Bronchial epithelial cell (primary cell): ENCODE results near the gene IRF7. TPM values are rescaled to one million over a fixed set of nuclear protein-coding genes. Genes with fewer than 3 reads are reported as not detected.
"Not testable (repeated sequence)": the region's sequence is repeated elsewhere in the genome, so short reads cannot be mapped to it uniquely, and the experiment has no call there.

ENCODE experiments used
- DNase-seq: peaks from one replicate; pipeline ENCODE4 v3.0.0-alpha.2; 2010; ENCODE audit warnings: low read depth
- FAIRE-seq: peaks from 2 replicates; lab custom pipeline; 2011; peaks lifted over from hg19 to GRCh38; lab: Jason Lieb, UNC
- H3K27me3 ChIP-seq: 2 replicates; pipeline ENCODE4 v1.5.1; 2011; ENCODE audit warnings: low read length; ENCODE audit not compliant: control insufficient read depth, insufficient read depth
- H3K36me3 ChIP-seq: 2 replicates; pipeline ENCODE4 v1.5.1; 2011; ENCODE audit warnings: low read length; ENCODE audit not compliant: control insufficient read depth, insufficient read depth
- H3K4me3 ChIP-seq: 2 replicates; pipeline ENCODE4 v1.5.1; 2011; ENCODE audit warnings: mild to moderate bottlenecking, low read depth, low read length, control low read depth
- total RNA-seq: library from RNA; depleted of rRNA; stranded (reverse); fragments of >200 nt; gene quantifications from 2 replicates; pipeline ENCODE4 v1.2.1, GENCODE V29; 2014
- TF ChIP-seq, protein P1 (sequence below): IDR thresholded peaks from 2 replicates; pipeline ENCODE4 v1.5.1; 2011; ENCODE audit warnings: mild to moderate bottlenecking, moderate library complexity, low read length, control low read depth, inconsistent platforms; ENCODE audit not compliant: insufficient read depth, severe bottlenecking

The IRF7 gene
- total RNA-seq, 1 donor from 2014 or later: 15.3 TPM

DNA sequence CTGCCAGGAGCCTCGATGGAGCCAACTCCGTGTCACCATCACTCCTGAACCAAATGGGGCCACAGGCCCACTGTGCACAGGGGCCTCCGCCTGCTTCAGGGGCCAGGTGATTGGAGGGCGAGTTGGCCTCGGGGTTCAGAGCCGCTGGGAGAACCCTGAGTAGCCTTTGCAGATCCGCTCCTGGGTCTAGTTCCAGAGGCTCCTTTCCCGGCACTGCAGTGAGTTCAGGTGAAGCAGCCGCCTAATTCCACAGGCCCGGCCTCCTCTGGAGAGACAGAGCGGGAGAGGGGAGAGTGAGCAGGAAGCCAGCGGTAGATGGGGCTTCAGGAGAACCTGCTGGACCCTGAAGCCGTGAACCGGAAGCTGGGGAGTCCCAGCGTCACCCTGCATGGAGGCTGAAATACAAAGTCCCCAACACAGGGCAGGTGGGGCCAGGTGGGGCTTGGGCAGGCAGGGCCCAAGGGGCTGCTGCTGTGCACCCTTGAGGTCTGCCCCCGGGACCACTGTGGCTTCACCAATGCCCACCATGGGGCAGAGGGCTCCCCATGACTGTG lies 43.9 kb upstream of the IRF7 start:
- FAIRE-seq (no peak), DNase-seq (no peak)
- TF ChIP-seq, protein P1, sequence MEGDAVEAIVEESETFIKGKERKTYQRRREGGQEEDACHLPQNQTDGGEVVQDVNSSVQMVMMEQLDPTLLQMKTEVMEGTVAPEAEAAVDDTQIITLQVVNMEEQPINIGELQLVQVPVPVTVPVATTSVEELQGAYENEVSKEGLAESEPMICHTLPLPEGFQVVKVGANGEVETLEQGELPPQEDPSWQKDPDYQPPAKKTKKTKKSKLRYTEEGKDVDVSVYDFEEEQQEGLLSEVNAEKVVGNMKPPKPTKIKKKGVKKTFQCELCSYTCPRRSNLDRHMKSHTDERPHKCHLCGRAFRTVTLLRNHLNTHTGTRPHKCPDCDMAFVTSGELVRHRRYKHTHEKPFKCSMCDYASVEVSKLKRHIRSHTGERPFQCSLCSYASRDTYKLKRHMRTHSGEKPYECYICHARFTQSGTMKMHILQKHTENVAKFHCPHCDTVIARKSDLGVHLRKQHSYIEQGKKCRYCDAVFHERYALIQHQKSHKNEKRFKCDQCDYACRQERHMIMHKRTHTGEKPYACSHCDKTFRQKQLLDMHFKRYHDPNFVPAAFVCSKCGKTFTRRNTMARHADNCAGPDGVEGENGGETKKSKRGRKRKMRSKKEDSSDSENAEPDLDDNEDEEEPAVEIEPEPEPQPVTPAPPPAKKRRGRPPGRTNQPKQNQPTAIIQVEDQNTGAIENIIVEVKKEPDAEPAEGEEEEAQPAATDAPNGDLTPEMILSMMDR: no peak
- Histone ChIP-seq H3K27me3 (no peaks in the 10 kb centered on the region), H3K4me3 (no peak overlapping the region), H3K36me3 (peaks cover 16% of the 10 kb centered on the region)

DNA sequence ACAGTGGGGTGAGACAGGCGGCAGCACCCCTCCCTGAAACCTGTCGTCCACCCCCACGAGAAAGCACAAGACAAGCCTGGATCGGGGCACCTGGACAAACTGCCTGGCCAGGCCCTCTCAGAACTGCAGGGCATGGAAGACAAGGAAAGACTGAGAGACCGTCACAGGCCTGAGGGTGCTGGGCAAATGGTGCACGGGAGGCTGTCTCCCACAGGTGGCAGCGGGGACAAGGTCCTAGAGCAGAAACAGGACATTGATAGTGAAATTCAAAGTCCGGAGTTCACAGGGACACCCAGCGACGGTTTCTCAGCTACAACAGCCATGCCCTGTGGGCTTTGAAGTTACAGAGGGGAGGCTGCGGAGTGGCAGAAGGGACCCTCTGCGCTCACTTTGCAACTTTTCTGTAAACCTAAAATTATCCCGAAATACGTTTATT lies 42.0 kb upstream of the IRF7 start:
- FAIRE-seq (no peak), DNase-seq (no peak)
- TF ChIP-seq, protein P1: no peak
- Histone ChIP-seq H3K36me3 (peaks cover 20% of the 10 kb centered on the region), H3K27me3 (no peaks in the 10 kb centered on the region), H3K4me3 (no peak overlapping the region)

DNA sequence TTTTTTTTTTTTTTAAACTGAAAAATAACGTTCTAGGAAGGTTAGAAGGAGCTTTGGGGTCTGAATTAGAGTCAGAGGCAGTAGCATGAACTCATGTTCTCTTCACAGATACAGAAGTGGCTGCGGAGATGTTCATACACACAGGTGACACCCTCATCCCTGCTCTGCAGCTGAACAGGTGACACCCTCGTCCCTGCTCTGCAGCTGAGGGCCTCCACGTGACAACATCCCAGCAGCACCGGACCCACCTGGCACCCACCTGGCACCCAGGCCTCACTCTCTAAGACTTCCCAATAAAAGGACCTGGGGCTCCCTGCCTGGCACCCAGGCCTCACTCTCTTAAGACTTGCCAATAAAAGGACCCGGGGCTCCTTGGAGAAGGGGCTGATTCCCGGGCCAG lies 41.1 kb upstream of the IRF7 start:
- DNase-seq (no peak), FAIRE-seq (no peak)
- no peak overlapping the region for H3K4me3 ChIP-seq
- TF ChIP-seq, protein P1: no peak
- H3K27me3 ChIP-seq: no peaks in the 10 kb centered on the region
- H3K36me3 ChIP-seq: peaks cover 16% of the 10 kb centered on the region

DNA sequence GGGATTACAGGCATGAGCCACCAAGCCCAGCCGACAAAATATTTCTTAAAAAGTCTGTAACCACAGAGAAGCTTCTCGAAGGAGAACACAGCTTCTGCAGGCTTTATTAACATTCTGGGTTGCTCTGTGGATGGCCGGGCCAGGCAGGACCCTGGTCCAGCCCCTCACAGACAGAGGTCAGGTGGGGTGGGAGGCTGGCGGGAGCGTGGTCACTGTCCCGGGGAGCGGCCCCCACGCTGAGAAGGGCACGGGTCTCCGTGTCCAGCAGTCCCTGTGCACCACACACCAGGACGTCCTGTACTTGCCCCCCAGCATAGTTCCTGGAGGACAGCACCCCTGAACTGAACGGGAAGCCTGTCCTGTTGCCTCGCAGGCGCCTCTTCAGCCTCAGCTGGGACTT lies 40.7 kb upstream of the IRF7 start:
- peaks cover 14% of the 10 kb centered on the region for H3K36me3 ChIP-seq
- no peak for DNase-seq

DNA sequence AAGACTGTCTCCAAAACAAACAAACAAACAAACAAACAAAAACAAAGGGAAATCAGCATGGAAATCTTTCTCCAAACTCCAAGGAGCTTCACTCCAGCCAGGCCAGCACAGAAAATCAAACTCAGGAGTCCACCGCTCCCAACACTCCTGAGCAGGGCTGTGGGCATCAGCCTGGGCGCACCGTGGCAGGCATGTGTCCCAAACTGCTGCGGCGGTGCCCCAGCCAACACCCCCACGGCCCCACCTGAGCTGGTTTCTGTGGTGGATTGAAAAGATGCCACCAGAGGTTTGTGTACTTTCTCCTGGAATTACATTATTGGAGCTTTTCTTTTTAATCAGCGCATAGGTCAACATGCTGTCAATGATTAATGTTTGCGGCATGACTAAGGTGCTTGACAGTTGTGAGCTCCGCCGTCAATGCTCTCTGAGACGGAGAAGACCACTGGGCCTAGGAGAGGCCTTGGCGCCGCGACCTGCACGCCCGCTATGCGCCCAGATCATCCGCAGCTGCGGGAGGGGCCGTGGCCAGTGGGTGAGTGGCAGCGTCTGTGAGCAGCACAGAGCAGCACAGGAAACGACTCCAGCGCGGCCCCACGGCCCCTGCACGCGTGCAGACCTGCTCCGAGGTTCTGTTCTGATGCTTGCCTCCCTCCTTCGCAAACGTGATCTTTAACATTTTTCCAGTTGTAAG lies 39.4 kb upstream of the IRF7 start:
- DNase-seq: peak; percentile 46
- TF ChIP-seq, protein P1: no peak
- Histone ChIP-seq H3K4me3 (no peak overlapping the region), H3K27me3 (no peaks in the 10 kb centered on the region), H3K36me3 (peaks cover 9% of the 10 kb centered on the region)
- no peak for FAIRE-seq

More for the DNA sequence above, 40.7 kb upstream of the IRF7 start:
- no peak for FAIRE-seq
- Histone ChIP-seq H3K27me3 (no peaks in the 10 kb centered on the region), H3K4me3 (no peak overlapping the region)
- TF ChIP-seq, protein P1: no peak

DNA sequence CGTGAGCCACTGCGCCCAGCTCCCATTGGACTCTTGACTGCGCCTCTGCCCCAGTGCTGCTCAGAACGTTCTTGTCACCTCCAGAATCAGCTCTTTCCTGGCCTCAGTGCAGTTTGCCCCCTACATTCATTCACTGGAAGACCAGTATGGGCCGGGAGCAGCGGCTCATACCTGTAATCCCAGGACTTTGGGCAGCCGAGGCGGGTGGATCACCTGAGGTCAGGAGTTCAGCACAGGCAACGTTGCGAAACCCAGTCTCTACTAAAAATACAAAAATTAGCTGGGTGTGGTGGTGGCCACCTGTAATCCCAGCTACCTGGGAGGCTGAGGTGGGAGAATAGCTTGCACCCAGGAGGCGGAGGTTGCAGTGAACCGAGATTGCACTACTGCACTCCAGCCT lies 38.7 kb upstream of the IRF7 start:
- DNase-seq, H3K4me3 ChIP-seq, H3K27me3 ChIP-seq, H3K36me3 ChIP-seq, FAIRE-seq: not testable (repeated sequence)
